Left colon (tissue), 2 donors: Measurements from ENCODE around the gene KCNE5. TPM values are rescaled to one million over a fixed set of nuclear protein-coding genes. Genes with fewer than 3 reads are reported as not detected.
A peak's percentile ranks its signal among the peaks of the same experiment; 100 is the strongest.
"Not testable (repeated sequence)": the region's sequence is repeated elsewhere in the genome, so short reads cannot be mapped to it uniquely, and the experiment has no call there.

Experiments used
- ATAC-seq: fragments of 200-7000 bp; cut with Tn5 transposase; one replicate; pipeline ENCODE4 v1.9.1; 2020; ENCODE audit warnings: mild to moderate bottlenecking, moderate library complexity
- DNase-seq, 2 donors: peaks; one replicate each; pipeline ENCODE4 v3.0.0-alpha.2; 2020
- intact Hi-C, 2 donors: fragments of 100-400 bp; cut with DNase I in 1 of 2; cut with micrococcal nuclease in 1 of 2; formaldehyde crosslinking; loops; one replicate each; pipeline versions ENCODE4 v1.11.2 to v1.14.0; 2022; cut with DNase I, micrococcal nuclease
- long read RNA-seq: library from polyadenylated mRNA; unstranded; transcript quantifications from one replicate; pipeline ENCODE4 v2.0.0, GENCODE V29; 2021
- total RNA-seq, 2 donors: library from RNA; stranded (reverse); fragmentation: NEBNext Ultra II Directional; extraction: Animal tissue kit (Norgen Biotek cat#: 25700); gene quantifications; one replicate each; pipeline ENCODE4 v1.2.1, GENCODE V29; 2021
- donor health status: DM: no; HTN: no; CAD: no.
- donor health status: DM: yes; HTN: yes; CAD: no.

The KCNE5 gene
- total RNA-seq = not detected
- long read RNA-seq = 0 reads

GRCh38 chrX:109624641-109625616 is at the start of gene KCNE5:
TSS of gene KCNE5 (minus strand) at chrX:109625172. CDS start at chrX:109625020, 152 bp downstream.
- no peak for ATAC-seq
- intact Hi-C loops = no loop called here
- DNase-seq = no peak

- no peak for ATAC-seq
- no peak for DNase-seq
- intact Hi-C loops = no loop called here
Observed at GRCh38 chrX:109672239-109672638, 47.3 kb upstream of the KCNE5 start.

- ATAC-seq, intact Hi-C loops, DNase-seq: not testable (repeated sequence)
Observed at GRCh38 chrX:109671170-109671569, 46.2 kb upstream of the KCNE5 start.

GRCh38 chrX:109667986-109668385 is 43.0 kb upstream of the KCNE5 start:
- no peak for ATAC-seq
- DNase-seq = no peak
- intact Hi-C loops = no loop called here

GRCh38 chrX:109660435-109661143 is 35.6 kb upstream of the KCNE5 start:
- intact Hi-C loops = no loop called here
- DNase-seq (no peak), ATAC-seq (no peak)

- DNase-seq (no peak), ATAC-seq (no peak)
- intact Hi-C loops = no loop called here
Observed at GRCh38 chrX:109658391-109658790, 33.4 kb upstream of the KCNE5 start.

GRCh38 chrX:109657364-109657763 is 32.4 kb upstream of the KCNE5 start:
- DNase-seq, ATAC-seq, intact Hi-C loops: not testable (repeated sequence)

GRCh38 chrX:109656774-109657173 is 31.8 kb upstream of the KCNE5 start:
- intact Hi-C loops = no loop called here
- DNase-seq (no peak), ATAC-seq (no peak)

- ATAC-seq (no peak), DNase-seq (no peak)
- intact Hi-C loops = no loop called here
Observed at GRCh38 chrX:109655502-109656201, 30.7 kb upstream of the KCNE5 start.

- DNase-seq = no peak
- no peak for ATAC-seq
- intact Hi-C loops = no loop called here
Observed at GRCh38 chrX:109654516-109655109, 29.6 kb upstream of the KCNE5 start.

GRCh38 chrX:109644671-109645070 is 19.7 kb upstream of the KCNE5 start:
- ATAC-seq, intact Hi-C loops, DNase-seq: not testable (repeated sequence)

GRCh38 chrX:109643687-109644086 is 18.7 kb upstream of the KCNE5 start:
- intact Hi-C loops = no loop called here
- ATAC-seq = no peak
- no peak for DNase-seq

- ATAC-seq (no peak), DNase-seq (no peak)
- intact Hi-C loops = no loop called here
Observed at GRCh38 chrX:109638158-109638557, 13.2 kb upstream of the KCNE5 start.

GRCh38 chrX:109637477-109637876 is 12.5 kb upstream of the KCNE5 start:
- ATAC-seq, intact Hi-C loops, DNase-seq: not testable (repeated sequence)

- DNase-seq = no peak
- intact Hi-C loops = no loop called here
- peak; percentile 54 for ATAC-seq
Observed at GRCh38 chrX:109635146-109635545, 10.2 kb upstream of the KCNE5 start.

- no peak for DNase-seq
- no peak for ATAC-seq
- intact Hi-C loops = no loop called here
Observed at GRCh38 chrX:109632906-109633504, 8.0 kb upstream of the KCNE5 start.

GRCh38 chrX:109629310-109629709 is 4.3 kb upstream of the KCNE5 start:
- no peak for DNase-seq
- no peak for ATAC-seq
- intact Hi-C loops = no loop called here

- intact Hi-C loops = no loop called here
- no peak for DNase-seq
- no peak for ATAC-seq
Observed at GRCh38 chrX:109626637-109627036, 1.7 kb upstream of the KCNE5 start.

- intact Hi-C loops = no loop called here
- no peak for DNase-seq
- no peak for ATAC-seq
Observed at GRCh38 chrX:109623997-109624396, 975 bp downstream of the KCNE5 start.
